ENCODE data around the gene S100A7A. TPM values are rescaled to one million over a fixed set of nuclear protein-coding genes. Genes with fewer than 3 reads are reported as not detected.

Gene S100A7A
- total and polyA plus RNA-seq, 2 donors from 2014 or later = not detected

DNA sequence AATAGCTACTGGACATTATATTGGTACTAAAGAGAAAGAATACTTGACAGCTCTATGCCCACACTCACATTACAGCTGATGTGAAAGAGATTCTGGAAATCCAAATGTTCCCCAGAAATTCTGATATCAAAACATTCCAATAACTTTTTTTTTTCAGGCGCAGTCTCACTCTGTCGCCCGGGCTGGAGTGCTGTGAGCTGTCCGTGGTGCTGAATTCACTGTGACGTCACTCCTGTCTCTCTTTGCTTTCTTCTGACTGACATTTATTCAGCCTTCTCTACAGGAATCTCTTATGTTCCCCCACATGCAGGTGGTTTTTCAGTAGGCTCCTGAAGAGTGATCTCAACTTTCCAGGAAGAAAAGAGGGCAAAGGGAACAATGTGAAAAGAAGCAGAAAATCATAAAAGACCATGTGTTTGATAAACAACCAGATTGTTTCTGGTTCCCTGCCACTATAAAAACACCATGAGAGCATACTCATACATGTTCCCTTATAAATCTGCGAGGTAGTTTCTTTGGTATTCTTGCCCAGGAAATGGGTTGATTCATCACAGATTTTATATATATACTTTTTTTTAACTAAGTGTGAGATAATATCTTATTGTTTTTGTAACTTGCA, 6.2 kb downstream of the S100A7A start:
- H3K27ac ChIP-seq (ENCODE audit: low read depth in 2 of 2, low read length in 2 of 2) = no peak overlapping the region
- peak in 4 of 5 donors; percentile 74 to 90 (median 88) for DNase-seq
- no peaks in the 10 kb centered on the region for H3K9me3 ChIP-seq (ENCODE audit: control insufficient read depth in 2 of 3, insufficient read depth in 1 of 3, low read length in 3 of 3)
- no peak overlapping the region for H3K4me3 ChIP-seq (ENCODE audit: low read length in 3 of 3)
- TF ChIP-seq, protein P1, sequence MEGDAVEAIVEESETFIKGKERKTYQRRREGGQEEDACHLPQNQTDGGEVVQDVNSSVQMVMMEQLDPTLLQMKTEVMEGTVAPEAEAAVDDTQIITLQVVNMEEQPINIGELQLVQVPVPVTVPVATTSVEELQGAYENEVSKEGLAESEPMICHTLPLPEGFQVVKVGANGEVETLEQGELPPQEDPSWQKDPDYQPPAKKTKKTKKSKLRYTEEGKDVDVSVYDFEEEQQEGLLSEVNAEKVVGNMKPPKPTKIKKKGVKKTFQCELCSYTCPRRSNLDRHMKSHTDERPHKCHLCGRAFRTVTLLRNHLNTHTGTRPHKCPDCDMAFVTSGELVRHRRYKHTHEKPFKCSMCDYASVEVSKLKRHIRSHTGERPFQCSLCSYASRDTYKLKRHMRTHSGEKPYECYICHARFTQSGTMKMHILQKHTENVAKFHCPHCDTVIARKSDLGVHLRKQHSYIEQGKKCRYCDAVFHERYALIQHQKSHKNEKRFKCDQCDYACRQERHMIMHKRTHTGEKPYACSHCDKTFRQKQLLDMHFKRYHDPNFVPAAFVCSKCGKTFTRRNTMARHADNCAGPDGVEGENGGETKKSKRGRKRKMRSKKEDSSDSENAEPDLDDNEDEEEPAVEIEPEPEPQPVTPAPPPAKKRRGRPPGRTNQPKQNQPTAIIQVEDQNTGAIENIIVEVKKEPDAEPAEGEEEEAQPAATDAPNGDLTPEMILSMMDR (IDR thresholded peaks at IDR 0.05; ENCODE audit: borderline replicate concordance, extremely low read depth, insufficient read depth) = no peak
- H3K4me1 ChIP-seq (ENCODE audit: control insufficient read depth in 2 of 3, insufficient read depth in 2 of 3, low read depth in 1 of 3, low read length in 3 of 3) = no peaks in the 10 kb centered on the region
- no peak overlapping the region for H3K9ac ChIP-seq (ENCODE audit: low read length in 3 of 3)
- no peak for FAIRE-seq
- no peaks in the 10 kb centered on the region for H3K27me3 ChIP-seq (ENCODE audit: control insufficient read depth, insufficient read depth, low read length)
- no peaks in the 10 kb centered on the region for H3K36me3 ChIP-seq (ENCODE audit: control insufficient read depth in 2 of 3, insufficient read depth in 3 of 3, low read length in 3 of 3)
- intact Hi-C loops (cut with DNase I) = no loop called here

DNA sequence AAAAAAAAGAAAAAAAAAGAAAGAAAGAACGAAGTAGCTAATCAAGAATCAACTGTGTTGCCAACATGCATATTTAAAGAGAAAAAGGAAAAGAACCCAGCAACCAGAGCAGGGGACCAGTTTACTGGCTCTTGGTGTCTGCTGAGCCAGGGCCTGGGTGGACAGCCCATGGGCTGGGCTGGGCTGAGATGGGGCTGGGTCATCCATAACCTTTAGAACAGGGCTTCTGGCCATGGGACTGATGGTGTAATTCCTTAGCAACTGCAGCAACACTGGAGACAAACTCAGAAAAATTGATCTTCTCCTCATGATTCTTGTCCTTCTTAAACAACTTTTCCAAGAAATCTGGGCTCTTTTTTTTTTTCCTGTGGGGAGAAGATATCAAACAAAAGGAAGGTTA, 10.5 kb downstream of the S100A7A start:
- no peak overlapping the region for H3K4me3 ChIP-seq (ENCODE audit: low read length in 3 of 3)
- no peaks in the 10 kb centered on the region for H3K27me3 ChIP-seq (ENCODE audit: control insufficient read depth, insufficient read depth, low read length)
- TF ChIP-seq, protein P1 (IDR thresholded peaks at IDR 0.05; ENCODE audit: borderline replicate concordance, extremely low read depth, insufficient read depth) = no peak
- H3K9me3 ChIP-seq (ENCODE audit: control insufficient read depth in 2 of 3, insufficient read depth in 1 of 3, low read length in 3 of 3) = no peaks in the 10 kb centered on the region
- no peaks in the 10 kb centered on the region for H3K4me1 ChIP-seq (ENCODE audit: control insufficient read depth in 2 of 3, insufficient read depth in 2 of 3, low read depth in 1 of 3, low read length in 3 of 3)
- no peaks in the 10 kb centered on the region for H3K36me3 ChIP-seq (ENCODE audit: control insufficient read depth in 2 of 3, insufficient read depth in 3 of 3, low read length in 3 of 3)
- intact Hi-C loops (cut with DNase I) = no loop called here
- FAIRE-seq (no peak), DNase-seq (no peak)
- no peak overlapping the region for H3K9ac ChIP-seq (ENCODE audit: low read length in 3 of 3)
- no peak overlapping the region for H3K27ac ChIP-seq (ENCODE audit: low read depth in 2 of 2, low read length in 2 of 2)

DNA sequence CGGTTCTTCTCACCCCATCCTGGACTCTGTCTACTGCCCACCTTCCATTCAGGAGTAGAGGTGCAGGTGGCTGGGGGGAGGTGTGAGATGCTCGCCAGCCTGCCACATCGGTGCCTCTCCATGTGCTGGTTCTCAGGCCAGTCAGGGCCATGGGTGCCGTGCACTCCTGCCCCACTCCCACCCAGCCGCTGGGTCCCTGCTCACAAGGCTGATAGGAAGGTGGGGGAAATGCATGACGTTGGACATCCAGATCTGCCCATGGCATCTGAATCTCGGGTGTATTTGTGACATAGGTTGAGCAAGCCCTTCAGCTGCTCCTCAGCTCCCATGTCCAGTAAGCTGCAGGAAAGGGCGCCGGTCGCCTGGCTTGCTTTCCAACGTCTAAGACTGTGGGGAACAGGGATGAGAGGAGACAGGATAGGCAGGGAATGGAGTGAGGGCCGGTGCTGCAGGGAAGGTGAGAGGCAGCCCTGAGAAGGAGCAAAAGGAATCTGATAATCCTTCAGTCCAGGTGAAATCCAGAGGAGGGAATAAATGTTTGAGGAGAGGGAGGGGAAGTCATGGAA, 11.8 kb downstream of the S100A7A start:
- FAIRE-seq (no peak), DNase-seq (peak in 1 of 5 donors; percentile 9)
- TF ChIP-seq, protein P1 (IDR thresholded peaks at IDR 0.05; ENCODE audit: borderline replicate concordance, extremely low read depth, insufficient read depth) = no peak
- Histone ChIP-seq H3K4me3 (ENCODE audit: low read length in 3 of 3) (no peak overlapping the region), H3K27me3 (ENCODE audit: control insufficient read depth, insufficient read depth, low read length) (no peaks in the 10 kb centered on the region), H3K4me1 (ENCODE audit: control insufficient read depth in 2 of 3, insufficient read depth in 2 of 3, low read depth in 1 of 3, low read length in 3 of 3) (no peaks in the 10 kb centered on the region), H3K27ac (ENCODE audit: low read depth in 2 of 2, low read length in 2 of 2) (no peak overlapping the region), H3K9me3 (ENCODE audit: control insufficient read depth in 2 of 3, insufficient read depth in 1 of 3, low read length in 3 of 3) (no peaks in the 10 kb centered on the region), H3K36me3 (ENCODE audit: control insufficient read depth in 2 of 3, insufficient read depth in 3 of 3, low read length in 3 of 3) (no peaks in the 10 kb centered on the region), H3K9ac (ENCODE audit: low read length in 3 of 3) (no peak overlapping the region)
- intact Hi-C loops (cut with DNase I) = no loop called here
